AG08395 (cell line): ENCODE results near the gene PMEL.
"Not testable (repeated sequence)": the region's sequence is repeated elsewhere in the genome, so short reads cannot be mapped to it uniquely, and the experiment has no call there.

Experiments
- DNase-seq: peaks from one replicate; pipeline ENCODE4 v3.0.0; 2012; ENCODE audit warnings: mixed read lengths, low spot score

The PMEL gene

DNA sequence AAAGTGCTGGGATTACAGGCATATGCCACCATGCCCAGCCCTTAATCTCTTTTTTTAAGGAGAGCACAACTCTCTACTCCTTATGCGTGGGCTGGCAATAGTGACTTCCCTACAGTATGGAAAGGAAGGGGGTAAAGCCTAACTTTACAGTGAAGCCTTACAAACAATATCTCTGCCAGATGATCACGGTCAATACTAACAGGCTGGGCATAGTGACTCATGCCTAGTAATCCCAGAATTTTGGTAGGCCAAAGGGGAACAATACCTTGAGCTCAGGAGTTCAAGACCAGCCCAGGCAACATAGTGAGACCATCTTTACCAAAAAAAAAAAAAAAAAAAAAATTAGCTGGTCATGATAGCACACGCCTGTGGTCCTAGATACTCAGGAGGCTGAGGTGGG is 43.7 kb downstream of the PMEL start:
- no peak for DNase-seq

DNA sequence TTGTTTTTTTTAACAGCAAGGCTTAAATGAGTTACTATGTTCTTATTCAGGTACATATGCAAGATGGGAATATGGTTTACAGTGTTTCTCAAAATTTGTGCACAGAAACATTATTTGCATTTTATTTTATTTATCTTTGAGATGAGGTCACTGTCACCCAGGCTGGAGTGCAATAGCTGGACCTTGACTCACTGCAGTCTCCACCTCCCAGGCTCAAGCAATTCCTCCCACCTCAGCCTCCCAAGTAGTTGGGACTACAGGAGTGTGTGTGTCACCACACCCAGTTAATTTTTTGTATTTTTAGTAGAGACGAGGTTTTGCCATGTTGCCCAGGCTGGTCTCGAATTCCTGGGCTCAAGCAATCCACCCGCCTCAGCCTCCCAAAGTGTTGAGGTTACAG is 46.8 kb downstream of the PMEL start:
- not testable (repeated sequence) for DNase-seq

- DNase-seq: no peak
Observed at GRCh38 chr12:55915482-55915859, 50.4 kb downstream of the PMEL start.

- no peak for DNase-seq
Observed at GRCh38 chr12:55912908-55913307, 52.9 kb downstream of the PMEL start.

- no peak for DNase-seq
Observed at GRCh38 chr12:55909513-55909884, 56.3 kb downstream of the PMEL start.

DNA sequence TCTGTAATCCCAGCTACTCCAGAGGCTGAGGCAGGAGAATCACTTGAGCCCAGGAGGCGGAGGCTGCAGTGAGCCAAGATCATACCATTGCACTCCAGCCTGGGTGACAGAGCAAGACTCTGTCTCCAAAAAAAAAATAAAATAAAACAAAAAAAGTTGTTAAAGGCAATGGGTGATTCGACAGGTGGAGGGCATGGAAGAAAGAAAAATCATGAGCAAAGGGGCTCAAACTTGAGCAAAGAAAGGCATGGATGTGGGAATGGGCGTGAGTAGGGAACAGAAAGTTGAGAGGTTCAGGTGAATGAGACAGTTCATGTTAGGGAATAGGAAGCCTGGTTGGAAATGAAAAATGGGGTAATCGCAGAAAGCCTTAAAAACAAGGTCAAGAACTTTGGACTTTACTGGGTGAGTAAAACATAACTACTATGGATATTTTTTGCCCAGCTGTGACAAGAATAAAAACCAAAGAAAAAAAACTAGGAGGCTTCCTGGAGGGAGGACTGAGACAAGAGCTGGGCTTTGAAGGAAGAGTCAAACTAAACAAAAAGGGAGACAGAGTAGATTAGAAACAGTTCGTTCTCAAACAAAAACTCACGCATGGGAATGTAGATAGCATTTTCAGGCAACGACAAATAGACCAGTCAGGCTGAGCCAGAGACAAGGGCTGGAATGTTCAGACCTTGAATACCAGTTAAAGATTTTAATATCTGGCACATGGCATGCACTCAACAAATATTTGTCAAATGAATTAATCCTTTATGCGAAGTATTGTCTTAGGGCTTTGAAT is 56.9 kb downstream of the PMEL start:
- peak; percentile 20 for DNase-seq

DNA sequence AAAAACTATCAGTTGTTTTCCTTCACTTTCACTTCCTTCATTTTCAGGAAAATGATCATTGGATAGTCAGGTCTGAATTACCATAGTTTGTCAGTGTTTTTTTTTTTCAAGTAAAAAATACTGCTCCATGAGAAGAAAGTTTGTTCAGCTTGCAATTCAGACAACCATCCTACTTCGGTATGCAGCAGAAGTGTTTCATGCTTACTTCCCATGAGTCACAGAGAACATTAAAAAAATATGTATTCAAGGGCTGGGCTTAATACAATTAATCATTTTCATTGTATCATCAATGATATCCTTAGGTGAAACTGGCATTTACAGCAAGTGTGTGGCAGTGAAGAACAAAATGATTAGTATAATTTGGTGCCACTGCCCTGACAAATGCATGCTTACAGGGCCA is 59.8 kb downstream of the PMEL start:
- DNase-seq: peak; percentile 45
